Suppressor macrophage (primary cell): ENCODE measurements around the gene GLDN.
"Not testable (repeated sequence)": the region's sequence is repeated elsewhere in the genome, so short reads cannot be mapped to it uniquely, and the experiment has no call there.

Source experiments
- DNase-seq, 4 experiments: peaks; one replicate each; pipeline ENCODE4 v3.0.0-alpha.2; 2020 to 2022

The GLDN gene

GRCh38 chr15:51446029-51446744 is 104.7 kb downstream of the GLDN start:
- not testable (repeated sequence) for DNase-seq

DNA sequence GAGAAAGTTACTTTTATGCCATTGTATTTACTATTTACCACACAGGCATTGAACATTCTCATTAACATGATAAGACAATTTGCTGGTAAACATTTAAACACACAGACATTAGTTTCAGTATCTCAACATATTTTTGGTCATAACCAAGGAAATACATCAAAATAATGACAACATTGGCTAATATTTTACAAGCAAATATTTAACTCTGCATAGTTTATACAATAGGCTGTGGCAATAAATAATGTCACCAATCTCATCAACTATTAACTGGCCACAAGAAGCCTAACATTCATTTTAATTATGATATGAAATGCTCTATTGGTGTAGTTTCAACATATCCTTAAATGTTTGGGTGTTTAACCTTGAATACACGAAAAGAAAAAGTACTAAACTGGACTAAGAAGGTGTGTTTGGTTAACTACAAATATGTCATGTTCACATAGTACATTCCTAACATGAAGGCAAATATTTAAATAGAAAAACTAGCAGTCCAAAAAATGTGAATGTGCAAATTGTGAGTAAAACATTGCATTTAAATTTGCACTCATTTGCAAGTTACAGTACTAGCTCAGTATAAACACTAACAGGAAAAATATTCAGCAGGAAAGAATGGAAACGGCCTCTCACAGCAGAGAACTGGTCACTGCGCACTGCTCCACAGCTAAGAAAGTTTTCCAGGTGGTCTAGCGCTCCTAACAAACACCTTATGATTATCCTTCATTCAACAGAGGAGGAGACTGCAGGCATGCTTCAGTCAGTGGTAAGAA is 106.6 kb downstream of the GLDN start:
- DNase-seq: no peak

DNA sequence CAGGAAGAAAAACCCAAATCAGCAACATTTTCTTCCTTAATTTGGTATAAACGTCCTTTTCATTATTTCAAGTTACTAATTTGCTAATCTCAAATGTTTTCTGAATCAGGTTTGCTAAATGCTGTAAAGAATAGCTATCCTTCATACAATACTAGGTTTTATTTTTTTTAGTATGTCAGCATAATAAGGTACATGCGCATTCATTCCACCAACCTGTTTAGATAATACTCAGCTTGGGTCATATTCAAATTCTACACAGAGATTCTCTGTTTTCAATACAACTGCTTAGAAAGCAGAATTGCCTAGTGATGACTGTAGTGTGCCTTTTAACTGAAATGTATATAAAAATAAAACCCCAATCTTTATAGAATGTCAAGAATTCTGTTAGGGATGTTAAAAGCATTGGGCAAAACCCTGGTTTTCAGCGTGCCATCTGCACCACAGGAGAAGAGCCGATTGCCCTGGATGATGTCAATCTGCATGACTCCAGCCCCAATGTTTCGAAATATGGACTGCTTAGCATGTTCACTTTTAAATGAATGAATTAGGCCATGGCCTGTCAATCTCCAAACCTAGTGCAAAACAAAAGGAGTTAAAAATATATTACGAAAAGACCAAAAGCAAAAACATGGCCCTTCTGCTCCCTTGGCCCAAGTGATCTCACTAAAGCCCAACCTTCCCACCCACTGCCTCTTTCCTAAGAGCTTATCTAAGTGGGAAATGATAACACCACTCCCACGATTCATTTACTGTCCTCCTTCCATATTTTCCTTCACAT is 107.4 kb downstream of the GLDN start:
- peak; percentile 38 to 65 (median 56) for DNase-seq

DNA sequence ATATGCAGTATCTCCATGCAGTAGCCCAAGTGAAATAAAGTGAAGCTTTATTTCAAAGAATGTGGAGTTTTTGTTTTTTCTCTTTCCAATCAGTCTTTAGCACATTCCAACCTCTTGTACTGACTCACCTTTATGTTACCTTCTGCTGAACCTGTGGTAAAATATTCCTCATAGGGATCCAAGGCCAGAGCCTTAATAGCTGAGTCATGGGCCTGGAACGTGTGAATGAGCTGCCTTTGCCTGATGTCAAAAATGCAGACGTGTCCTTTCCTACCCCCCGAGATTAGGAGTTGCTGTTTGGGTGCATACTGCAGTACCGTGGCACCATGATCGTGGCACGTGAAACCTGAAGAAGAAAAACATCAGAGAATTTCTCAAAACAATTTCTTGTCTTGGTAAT is 108.5 kb downstream of the GLDN start:
- no peak for DNase-seq
